WERI-Rb-1 (cell line): ENCODE results near the gene ERGIC1.

Experiments
- DNase-seq: peaks from one replicate; pipeline ENCODE4 v3.0.0-alpha.2; 2020
- H3K27ac ChIP-seq: fragments of 250-450 bp; sonication (Bioruptor Pico); 2 replicates; pipeline ENCODE4 v1.5.1; 2020; ENCODE audit warnings: mild to moderate bottlenecking, moderate library complexity
- H3K27me3 ChIP-seq: fragments of 250-450 bp; sonication (Bioruptor Pico); 2 replicates; pipeline ENCODE4 v1.5.1; 2021; ENCODE audit warnings: mild to moderate bottlenecking, low read depth, moderate library complexity; ENCODE audit not compliant: insufficient read depth, severe bottlenecking
- H3K36me3 ChIP-seq: fragments of 250-450 bp; sonication (Bioruptor Pico); 2 replicates; pipeline ENCODE4 v1.5.1; 2020; ENCODE audit warnings: mild to moderate bottlenecking, moderate library complexity
- H3K4me3 ChIP-seq: 2 replicates; pipeline ENCODE4 v1.5.1; 2011; ENCODE audit warnings: low read depth, mild to moderate bottlenecking, control low read depth, low read length
- H3K9me3 ChIP-seq: fragments of 250-450 bp; sonication (Bioruptor Pico); 2 replicates; pipeline ENCODE4 v1.5.1; 2021; ENCODE audit warnings: mild to moderate bottlenecking, moderate library complexity; ENCODE audit not compliant: severe bottlenecking
- TF ChIP-seq, protein P1 (sequence below): IDR thresholded peaks from 2 replicates; pipeline ENCODE4 v1.5.1; 2011; ENCODE audit warnings: low read depth, mild to moderate bottlenecking, control low read depth, inconsistent platforms, low read length

Gene ERGIC1

DNA sequence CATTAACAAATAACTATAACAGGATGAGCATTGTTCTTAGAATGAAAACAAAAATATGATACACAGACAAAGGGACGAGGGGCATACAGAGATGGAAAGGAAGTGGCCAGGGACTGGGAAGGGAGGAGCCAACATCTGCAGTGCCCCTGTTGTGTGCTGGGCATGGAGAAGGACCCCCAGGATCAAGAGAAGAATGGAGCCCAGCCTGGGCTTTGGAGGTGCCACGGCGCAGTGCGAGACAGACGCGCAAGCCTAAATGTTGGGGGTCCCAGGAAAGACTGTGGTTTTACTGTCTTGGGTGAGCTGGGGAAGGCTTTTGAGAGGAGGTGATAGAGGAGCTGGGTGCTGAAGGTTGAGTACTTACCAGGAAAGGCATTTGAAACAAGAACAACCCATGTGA, 34.6 kb upstream of the ERGIC1 start:
- H3K36me3 ChIP-seq: no peaks in the 10 kb centered on the region
- H3K9me3 ChIP-seq: no peaks in the 10 kb centered on the region
- no peaks in the 10 kb centered on the region for H3K27me3 ChIP-seq
- no peak for DNase-seq
- H3K27ac ChIP-seq: no peak overlapping the region
- H3K4me3 ChIP-seq: no peak overlapping the region
- TF ChIP-seq, protein P1, sequence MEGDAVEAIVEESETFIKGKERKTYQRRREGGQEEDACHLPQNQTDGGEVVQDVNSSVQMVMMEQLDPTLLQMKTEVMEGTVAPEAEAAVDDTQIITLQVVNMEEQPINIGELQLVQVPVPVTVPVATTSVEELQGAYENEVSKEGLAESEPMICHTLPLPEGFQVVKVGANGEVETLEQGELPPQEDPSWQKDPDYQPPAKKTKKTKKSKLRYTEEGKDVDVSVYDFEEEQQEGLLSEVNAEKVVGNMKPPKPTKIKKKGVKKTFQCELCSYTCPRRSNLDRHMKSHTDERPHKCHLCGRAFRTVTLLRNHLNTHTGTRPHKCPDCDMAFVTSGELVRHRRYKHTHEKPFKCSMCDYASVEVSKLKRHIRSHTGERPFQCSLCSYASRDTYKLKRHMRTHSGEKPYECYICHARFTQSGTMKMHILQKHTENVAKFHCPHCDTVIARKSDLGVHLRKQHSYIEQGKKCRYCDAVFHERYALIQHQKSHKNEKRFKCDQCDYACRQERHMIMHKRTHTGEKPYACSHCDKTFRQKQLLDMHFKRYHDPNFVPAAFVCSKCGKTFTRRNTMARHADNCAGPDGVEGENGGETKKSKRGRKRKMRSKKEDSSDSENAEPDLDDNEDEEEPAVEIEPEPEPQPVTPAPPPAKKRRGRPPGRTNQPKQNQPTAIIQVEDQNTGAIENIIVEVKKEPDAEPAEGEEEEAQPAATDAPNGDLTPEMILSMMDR: no peak

DNA sequence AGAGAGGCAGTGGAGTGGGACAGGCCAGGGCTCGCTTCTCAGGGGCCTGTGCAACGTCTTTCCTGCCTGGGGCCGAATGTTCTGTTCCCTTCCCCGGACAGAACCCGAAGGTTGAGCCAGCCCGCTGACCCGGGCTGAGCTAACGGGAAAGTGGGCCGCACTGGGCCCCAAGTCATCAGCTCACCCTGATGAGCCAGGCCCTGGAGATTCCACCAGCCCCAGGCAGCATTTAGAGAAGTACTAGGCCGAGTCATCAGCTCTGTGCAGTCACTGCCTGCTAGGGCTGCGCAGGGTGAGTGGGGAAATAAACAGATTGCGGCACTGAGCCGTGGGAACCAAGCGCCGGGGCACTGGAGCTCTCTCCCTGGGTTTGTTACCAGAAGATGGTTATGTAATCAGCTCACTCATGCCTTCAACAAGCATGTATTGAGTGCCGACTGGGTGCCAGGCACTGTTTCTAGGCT, 33.9 kb upstream of the ERGIC1 start:
- H3K36me3 ChIP-seq: no peaks in the 10 kb centered on the region
- H3K27ac ChIP-seq: no peak overlapping the region

DNA sequence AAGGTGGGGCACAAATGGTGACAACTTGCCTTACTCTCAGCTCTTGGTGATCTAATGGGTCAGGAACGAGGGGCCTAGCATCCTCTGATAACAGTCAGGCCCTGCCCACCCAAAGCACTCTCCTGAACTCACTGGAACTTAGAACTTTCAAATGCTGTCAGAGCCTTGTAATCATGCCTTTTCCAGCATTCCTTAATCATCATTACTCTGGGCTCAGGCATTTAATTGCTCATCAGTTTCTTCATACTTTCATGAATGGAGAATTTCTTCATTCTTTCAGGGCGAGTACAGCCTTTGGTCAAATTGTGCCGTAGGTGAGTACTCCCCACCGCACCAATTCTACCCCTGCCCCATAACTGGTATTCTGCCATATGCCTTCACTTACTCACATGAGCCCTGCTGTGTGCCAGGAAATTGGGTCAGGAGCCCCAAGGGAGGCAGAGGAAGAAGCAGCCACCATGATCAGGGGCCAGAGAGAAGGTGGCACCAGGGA, 32.8 kb upstream of the ERGIC1 start:
- DNase-seq: no peak
- Histone ChIP-seq H3K4me3 (no peak overlapping the region), H3K27ac (no peak overlapping the region), H3K9me3 (no peaks in the 10 kb centered on the region), H3K27me3 (no peaks in the 10 kb centered on the region), H3K36me3 (no peaks in the 10 kb centered on the region)
- TF ChIP-seq, protein P1: no peak

More for the DNA sequence above, 33.9 kb upstream of the ERGIC1 start:
- TF ChIP-seq, protein P1: no peak
- Histone ChIP-seq H3K9me3 (no peaks in the 10 kb centered on the region), H3K27me3 (no peaks in the 10 kb centered on the region), H3K4me3 (no peak overlapping the region)
- no peak for DNase-seq

DNA sequence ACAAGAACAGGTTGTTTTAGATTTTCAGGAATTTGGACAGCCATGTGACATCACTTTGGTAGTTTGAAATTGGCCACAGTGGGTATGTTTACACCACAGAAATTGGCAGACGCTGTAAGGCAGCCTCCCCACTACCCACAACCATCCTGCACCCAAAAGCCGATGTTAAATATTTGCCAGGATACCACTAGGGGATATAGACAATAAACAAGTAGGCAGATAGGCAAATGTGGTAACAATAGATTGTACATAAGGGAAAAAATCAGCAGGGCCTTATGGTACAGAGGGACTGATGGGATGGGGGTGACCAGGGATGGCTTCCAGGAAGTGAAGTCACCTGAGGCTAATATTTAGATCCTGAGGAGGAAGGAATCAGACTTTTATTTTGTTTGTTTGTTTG, 31.9 kb upstream of the ERGIC1 start:
- Histone ChIP-seq H3K4me3 (no peak overlapping the region), H3K27ac (no peak overlapping the region), H3K9me3 (no peaks in the 10 kb centered on the region), H3K36me3 (no peaks in the 10 kb centered on the region), H3K27me3 (no peaks in the 10 kb centered on the region)
- TF ChIP-seq, protein P1: no peak
- DNase-seq: no peak

DNA sequence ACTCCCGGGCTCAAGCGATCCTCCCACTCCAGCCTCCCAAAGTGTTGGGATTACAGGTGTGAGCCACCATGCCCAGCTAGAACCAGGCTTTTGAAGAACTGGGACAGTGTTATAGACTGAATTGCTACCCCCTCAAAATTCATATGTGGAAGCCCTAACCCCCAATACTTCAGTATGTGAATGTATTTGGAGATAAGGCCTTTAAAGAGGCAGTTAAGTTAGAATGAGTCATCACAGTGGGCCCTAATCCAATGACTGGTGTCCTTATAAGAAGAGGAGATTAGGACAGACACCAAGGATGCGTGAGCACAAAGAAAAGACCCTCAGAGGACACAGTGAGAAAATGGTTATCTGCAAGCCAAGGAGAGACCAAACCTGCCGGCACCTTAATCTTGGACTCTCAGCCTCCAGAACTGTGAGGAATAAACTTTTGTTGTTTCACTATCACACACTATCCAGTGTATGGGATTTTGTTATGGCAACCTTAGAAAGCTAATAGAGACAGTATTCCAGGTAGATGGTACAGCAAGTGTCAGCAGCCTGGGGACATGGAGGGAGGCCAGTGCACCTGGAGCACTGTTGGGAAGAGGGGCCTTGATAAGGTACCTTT, 31.4 kb upstream of the ERGIC1 start:
- TF ChIP-seq, protein P1: no peak
- no peak overlapping the region for H3K27ac ChIP-seq

More for the DNA sequence above, 31.4 kb upstream of the ERGIC1 start:
- DNase-seq: no peak
- no peak overlapping the region for H3K4me3 ChIP-seq
- no peaks in the 10 kb centered on the region for H3K36me3 ChIP-seq
- H3K9me3 ChIP-seq: no peaks in the 10 kb centered on the region
- no peaks in the 10 kb centered on the region for H3K27me3 ChIP-seq
